ENCODE results near the gene CCDC141.

CCDC141 gene

DNA sequence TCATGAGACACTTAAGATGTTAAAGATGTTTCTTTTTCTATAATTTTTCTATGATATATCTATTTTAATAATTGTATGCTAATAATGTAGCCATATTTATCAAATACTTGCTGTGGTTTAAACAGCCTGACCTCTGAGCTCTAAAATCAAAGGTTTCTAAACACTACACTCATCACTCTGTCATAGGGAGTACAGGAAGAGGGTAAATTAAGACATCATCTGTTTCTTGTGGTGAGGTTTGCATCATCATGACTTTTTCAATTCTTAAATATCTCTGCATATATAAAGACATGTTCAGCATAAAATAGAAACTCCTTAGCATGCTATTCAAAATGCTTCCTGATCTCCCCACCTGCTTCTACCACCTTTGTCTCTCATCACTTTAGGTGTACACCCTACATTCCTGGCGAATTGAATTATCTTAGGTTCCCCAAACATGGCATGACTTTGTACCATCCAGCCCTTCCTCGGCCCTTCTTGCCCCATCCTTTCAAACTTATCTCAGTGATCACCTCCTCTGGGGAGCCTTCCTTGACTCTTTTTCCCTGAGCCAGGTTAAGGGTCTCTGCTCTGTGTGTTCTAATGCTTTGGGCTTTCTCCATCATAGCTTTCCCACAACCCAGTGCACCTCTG, 137.4 kb downstream of the CCDC141 start:
- Histone ChIP-seq H3K27ac (replicated peaks) (no peak overlapping the region), H3K4me3 (replicated peaks; ENCODE audit: insufficient read depth, low read length) (no peak overlapping the region), H3K27me3 (ENCODE audit: insufficient read depth, poor library complexity, severe bottlenecking) (peaks cover 2% of the 10 kb centered on the region)
- DNase-seq (ENCODE audit: low read depth in 1 of 2, low spot score in 1 of 2): no peak
- TF ChIP-seq, protein P1, sequence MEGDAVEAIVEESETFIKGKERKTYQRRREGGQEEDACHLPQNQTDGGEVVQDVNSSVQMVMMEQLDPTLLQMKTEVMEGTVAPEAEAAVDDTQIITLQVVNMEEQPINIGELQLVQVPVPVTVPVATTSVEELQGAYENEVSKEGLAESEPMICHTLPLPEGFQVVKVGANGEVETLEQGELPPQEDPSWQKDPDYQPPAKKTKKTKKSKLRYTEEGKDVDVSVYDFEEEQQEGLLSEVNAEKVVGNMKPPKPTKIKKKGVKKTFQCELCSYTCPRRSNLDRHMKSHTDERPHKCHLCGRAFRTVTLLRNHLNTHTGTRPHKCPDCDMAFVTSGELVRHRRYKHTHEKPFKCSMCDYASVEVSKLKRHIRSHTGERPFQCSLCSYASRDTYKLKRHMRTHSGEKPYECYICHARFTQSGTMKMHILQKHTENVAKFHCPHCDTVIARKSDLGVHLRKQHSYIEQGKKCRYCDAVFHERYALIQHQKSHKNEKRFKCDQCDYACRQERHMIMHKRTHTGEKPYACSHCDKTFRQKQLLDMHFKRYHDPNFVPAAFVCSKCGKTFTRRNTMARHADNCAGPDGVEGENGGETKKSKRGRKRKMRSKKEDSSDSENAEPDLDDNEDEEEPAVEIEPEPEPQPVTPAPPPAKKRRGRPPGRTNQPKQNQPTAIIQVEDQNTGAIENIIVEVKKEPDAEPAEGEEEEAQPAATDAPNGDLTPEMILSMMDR (IDR thresholded peaks at IDR 0.05; ENCODE audit: insufficient read depth, low read length): no peak
- TF ChIP-seq, protein P2, sequence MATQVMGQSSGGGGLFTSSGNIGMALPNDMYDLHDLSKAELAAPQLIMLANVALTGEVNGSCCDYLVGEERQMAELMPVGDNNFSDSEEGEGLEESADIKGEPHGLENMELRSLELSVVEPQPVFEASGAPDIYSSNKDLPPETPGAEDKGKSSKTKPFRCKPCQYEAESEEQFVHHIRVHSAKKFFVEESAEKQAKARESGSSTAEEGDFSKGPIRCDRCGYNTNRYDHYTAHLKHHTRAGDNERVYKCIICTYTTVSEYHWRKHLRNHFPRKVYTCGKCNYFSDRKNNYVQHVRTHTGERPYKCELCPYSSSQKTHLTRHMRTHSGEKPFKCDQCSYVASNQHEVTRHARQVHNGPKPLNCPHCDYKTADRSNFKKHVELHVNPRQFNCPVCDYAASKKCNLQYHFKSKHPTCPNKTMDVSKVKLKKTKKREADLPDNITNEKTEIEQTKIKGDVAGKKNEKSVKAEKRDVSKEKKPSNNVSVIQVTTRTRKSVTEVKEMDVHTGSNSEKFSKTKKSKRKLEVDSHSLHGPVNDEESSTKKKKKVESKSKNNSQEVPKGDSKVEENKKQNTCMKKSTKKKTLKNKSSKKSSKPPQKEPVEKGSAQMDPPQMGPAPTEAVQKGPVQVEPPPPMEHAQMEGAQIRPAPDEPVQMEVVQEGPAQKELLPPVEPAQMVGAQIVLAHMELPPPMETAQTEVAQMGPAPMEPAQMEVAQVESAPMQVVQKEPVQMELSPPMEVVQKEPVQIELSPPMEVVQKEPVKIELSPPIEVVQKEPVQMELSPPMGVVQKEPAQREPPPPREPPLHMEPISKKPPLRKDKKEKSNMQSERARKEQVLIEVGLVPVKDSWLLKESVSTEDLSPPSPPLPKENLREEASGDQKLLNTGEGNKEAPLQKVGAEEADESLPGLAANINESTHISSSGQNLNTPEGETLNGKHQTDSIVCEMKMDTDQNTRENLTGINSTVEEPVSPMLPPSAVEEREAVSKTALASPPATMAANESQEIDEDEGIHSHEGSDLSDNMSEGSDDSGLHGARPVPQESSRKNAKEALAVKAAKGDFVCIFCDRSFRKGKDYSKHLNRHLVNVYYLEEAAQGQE (IDR thresholded peaks at IDR 0.05; ENCODE audit: insufficient replicate concordance, low read depth): no peak
- no peak for TF ChIP-seq GABPA (IDR thresholded peaks at IDR 0.05; ENCODE audit: low read depth)
- no peak for TF ChIP-seq SPI1 (IDR thresholded peaks at IDR 0.05; ENCODE audit: borderline replicate concordance, low read depth)
- no peak for TF ChIP-seq POLR2AphosphoS5 (IDR thresholded peaks at IDR 0.05; ENCODE audit: low read depth)

DNA sequence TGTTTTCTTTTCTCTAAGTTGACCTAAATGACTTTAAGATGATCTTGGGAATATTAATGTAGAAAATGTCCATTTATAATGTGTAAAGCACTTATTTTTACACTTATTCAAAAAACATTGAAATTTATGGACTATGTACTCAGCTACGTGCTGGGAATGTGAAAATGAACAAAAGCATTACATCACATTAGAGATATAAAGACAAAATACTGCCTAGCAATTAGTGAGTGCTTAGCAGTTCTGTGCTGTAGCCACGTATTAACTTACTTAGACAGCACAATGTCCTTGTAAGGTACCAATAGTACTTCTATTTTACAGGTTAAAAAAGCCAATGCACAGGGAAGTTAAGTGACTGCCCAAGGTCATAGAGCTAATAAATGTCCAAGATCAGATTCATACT, 138.9 kb downstream of the CCDC141 start:
- peaks cover 2% of the 10 kb centered on the region for H3K27me3 ChIP-seq (ENCODE audit: insufficient read depth, poor library complexity, severe bottlenecking)
- no peak overlapping the region for H3K4me3 ChIP-seq (replicated peaks; ENCODE audit: insufficient read depth, low read length)
- TF ChIP-seq, protein P2 (IDR thresholded peaks at IDR 0.05; ENCODE audit: insufficient replicate concordance, low read depth): no peak
- TF ChIP-seq POLR2AphosphoS5 (IDR thresholded peaks at IDR 0.05; ENCODE audit: low read depth) (no peak), GABPA (IDR thresholded peaks at IDR 0.05; ENCODE audit: low read depth) (no peak), SPI1 (IDR thresholded peaks at IDR 0.05; ENCODE audit: borderline replicate concordance, low read depth) (no peak)
- TF ChIP-seq, protein P1 (IDR thresholded peaks at IDR 0.05; ENCODE audit: insufficient read depth, low read length): no peak
- no peak for DNase-seq (ENCODE audit: low read depth in 1 of 2, low spot score in 1 of 2)
- H3K27ac ChIP-seq (replicated peaks): no peak overlapping the region

DNA sequence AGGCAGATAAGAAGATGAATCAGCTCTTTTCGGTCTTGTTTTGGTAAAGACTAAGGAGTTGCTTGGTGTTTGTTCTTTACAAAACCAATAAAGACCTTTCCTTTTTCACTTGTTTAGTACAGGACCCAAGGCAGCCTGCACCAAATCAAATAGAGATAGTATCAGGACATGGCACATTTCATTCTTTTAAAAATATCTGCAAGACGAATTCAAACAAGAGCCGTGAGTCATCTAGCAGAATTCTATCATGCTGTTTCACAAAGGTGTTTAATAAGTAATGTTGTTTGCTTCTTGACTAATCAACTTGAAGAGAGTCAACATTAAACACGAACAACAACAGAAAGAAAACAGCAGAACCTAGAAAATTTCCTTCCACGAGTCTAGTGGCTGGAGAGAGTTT, 139.9 kb downstream of the CCDC141 start:
- Histone ChIP-seq H3K4me3 (replicated peaks; ENCODE audit: insufficient read depth, low read length) (no peak overlapping the region), H3K27ac (replicated peaks) (no peak overlapping the region), H3K27me3 (ENCODE audit: insufficient read depth, poor library complexity, severe bottlenecking) (peaks cover 2% of the 10 kb centered on the region)
- DNase-seq (ENCODE audit: low read depth in 1 of 2, low spot score in 1 of 2): no peak
- TF ChIP-seq SPI1 (IDR thresholded peaks at IDR 0.05; ENCODE audit: borderline replicate concordance, low read depth) (no peak), POLR2AphosphoS5 (IDR thresholded peaks at IDR 0.05; ENCODE audit: low read depth) (no peak), GABPA (IDR thresholded peaks at IDR 0.05; ENCODE audit: low read depth) (no peak)
- TF ChIP-seq, protein P2 (IDR thresholded peaks at IDR 0.05; ENCODE audit: insufficient replicate concordance, low read depth): no peak
- TF ChIP-seq, protein P1 (IDR thresholded peaks at IDR 0.05; ENCODE audit: insufficient read depth, low read length): no peak
